ENCODE results near the gene SNAPC5.
A peak's percentile ranks its signal among the peaks of the same experiment; 100 is the strongest.
"Not testable (repeated sequence)": the region's sequence is repeated elsewhere in the genome, so short reads cannot be mapped to it uniquely, and the experiment has no call there.

SNAPC5 gene

DNA sequence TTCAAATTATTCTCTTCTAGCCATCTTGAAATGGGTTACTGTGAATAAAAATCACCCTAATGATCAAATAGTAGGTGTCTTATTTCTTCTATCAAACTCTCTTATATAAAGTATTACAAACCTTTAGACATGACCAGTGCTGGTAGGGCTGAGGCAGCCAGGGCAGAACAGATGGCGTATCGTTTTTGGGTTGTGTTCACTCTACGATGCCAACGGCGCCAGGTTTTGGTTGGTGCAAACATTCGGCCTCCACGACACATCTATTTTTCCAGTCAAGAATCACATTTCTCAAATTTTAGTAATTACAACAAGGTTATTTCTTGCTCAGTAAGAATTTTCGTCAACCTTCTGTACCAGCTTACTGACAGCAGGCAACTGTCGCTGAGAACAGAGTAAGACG is 4.9 kb upstream of the SNAPC5 start:
- H3K4me3 ChIP-seq (ENCODE audit: low read length) = peak overlapping the region; percentile 94
- peak overlapping the region; percentile 92; the same call in 1 of the 2 replicates for H3K9ac ChIP-seq (ENCODE audit: low read length)
- peaks cover 25% of the 10 kb centered on the region for H3K4me1 ChIP-seq (ENCODE audit: low read length)
- H3K9me2 ChIP-seq (replicated peaks; ENCODE audit: insufficient read depth, low read length) = no peaks in the 10 kb centered on the region
- H3K4me2 ChIP-seq (ENCODE audit: low read depth, low read length) = peak overlapping the region; percentile 79
- peaks cover 16% of the 10 kb centered on the region for H4K20me1 ChIP-seq (ENCODE audit: insufficient read depth, low read length)
- peaks cover 27% of the 10 kb centered on the region; the same call in 1 of the 2 replicates for H3K36me3 ChIP-seq (replicated peaks; ENCODE audit: insufficient read depth, low read length)
- H3K27ac ChIP-seq (ENCODE audit: low read length) = no peak overlapping the region; the same call in 1 of the 2 replicates
- DNase-seq = no peak
- TF ChIP-seq EZH2 (optimal IDR thresholded peaks at IDR 0.05; ENCODE audit: low read depth, low read length) (no peak), EZH2phosphoT487 (IDR thresholded peaks at IDR 0.05; ENCODE audit: low read length) (no peak)
- TF ChIP-seq, protein P1, sequence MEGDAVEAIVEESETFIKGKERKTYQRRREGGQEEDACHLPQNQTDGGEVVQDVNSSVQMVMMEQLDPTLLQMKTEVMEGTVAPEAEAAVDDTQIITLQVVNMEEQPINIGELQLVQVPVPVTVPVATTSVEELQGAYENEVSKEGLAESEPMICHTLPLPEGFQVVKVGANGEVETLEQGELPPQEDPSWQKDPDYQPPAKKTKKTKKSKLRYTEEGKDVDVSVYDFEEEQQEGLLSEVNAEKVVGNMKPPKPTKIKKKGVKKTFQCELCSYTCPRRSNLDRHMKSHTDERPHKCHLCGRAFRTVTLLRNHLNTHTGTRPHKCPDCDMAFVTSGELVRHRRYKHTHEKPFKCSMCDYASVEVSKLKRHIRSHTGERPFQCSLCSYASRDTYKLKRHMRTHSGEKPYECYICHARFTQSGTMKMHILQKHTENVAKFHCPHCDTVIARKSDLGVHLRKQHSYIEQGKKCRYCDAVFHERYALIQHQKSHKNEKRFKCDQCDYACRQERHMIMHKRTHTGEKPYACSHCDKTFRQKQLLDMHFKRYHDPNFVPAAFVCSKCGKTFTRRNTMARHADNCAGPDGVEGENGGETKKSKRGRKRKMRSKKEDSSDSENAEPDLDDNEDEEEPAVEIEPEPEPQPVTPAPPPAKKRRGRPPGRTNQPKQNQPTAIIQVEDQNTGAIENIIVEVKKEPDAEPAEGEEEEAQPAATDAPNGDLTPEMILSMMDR (IDR thresholded peaks at IDR 0.05; ENCODE audit: low read length) = no peak
- peaks cover 72% of the 10 kb centered on the region for H3F3A ChIP-seq (ENCODE audit: insufficient read depth, low read length)
- peaks cover 70% of the 10 kb centered on the region for H3K79me2 ChIP-seq (ENCODE audit: low read length)
- H2AFZ ChIP-seq (ENCODE audit: low read length) = no peak overlapping the region
- H3K27me3 ChIP-seq (replicated peaks; ENCODE audit: insufficient read depth, low read length) = no peaks in the 10 kb centered on the region
- no peaks in the 10 kb centered on the region for H3K9me3 ChIP-seq (replicated peaks; ENCODE audit: insufficient read depth, low read length)

DNA sequence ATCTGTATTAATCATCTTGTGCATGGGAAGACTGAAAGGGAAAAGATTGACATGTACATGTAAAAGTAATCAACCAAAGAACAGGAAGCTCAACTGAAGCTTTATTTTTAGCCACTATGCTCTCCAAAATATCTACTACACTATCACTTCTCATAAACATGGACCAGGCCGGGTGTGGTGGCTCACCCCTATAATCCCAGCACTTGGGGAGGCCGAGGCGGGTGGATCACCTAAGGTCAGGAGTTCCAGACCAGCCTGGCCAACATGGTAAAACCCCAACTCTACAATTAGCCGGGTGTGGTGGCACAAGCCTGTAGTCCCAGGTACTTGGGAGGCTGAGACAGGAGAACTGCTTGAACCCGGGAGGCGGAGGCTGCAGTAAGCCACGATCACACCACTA is 2.8 kb upstream of the SNAPC5 start:
- Histone ChIP-seq H3K36me3 (replicated peaks; ENCODE audit: insufficient read depth, low read length) (peaks cover 27% of the 10 kb centered on the region; the same call in 1 of the 2 replicates), H3K4me1 (ENCODE audit: low read length) (peaks cover 21% of the 10 kb centered on the region), H3K79me2 (ENCODE audit: low read length) (peaks cover 72% of the 10 kb centered on the region), H4K20me1 (ENCODE audit: insufficient read depth, low read length) (peaks cover 16% of the 10 kb centered on the region), H3F3A (ENCODE audit: insufficient read depth, low read length) (peaks cover 77% of the 10 kb centered on the region)
- not testable (repeated sequence) for H2AFZ ChIP-seq (ENCODE audit: low read length); H3K9me2 ChIP-seq (replicated peaks; ENCODE audit: insufficient read depth, low read length); H3K27ac ChIP-seq (ENCODE audit: low read length); H3K9me3 ChIP-seq (replicated peaks; ENCODE audit: insufficient read depth, low read length); H3K27me3 ChIP-seq (replicated peaks; ENCODE audit: insufficient read depth, low read length); H3K4me3 ChIP-seq (ENCODE audit: low read length); DNase-seq; H3K4me2 ChIP-seq (ENCODE audit: low read depth, low read length); H3K9ac ChIP-seq (ENCODE audit: low read length)

DNA sequence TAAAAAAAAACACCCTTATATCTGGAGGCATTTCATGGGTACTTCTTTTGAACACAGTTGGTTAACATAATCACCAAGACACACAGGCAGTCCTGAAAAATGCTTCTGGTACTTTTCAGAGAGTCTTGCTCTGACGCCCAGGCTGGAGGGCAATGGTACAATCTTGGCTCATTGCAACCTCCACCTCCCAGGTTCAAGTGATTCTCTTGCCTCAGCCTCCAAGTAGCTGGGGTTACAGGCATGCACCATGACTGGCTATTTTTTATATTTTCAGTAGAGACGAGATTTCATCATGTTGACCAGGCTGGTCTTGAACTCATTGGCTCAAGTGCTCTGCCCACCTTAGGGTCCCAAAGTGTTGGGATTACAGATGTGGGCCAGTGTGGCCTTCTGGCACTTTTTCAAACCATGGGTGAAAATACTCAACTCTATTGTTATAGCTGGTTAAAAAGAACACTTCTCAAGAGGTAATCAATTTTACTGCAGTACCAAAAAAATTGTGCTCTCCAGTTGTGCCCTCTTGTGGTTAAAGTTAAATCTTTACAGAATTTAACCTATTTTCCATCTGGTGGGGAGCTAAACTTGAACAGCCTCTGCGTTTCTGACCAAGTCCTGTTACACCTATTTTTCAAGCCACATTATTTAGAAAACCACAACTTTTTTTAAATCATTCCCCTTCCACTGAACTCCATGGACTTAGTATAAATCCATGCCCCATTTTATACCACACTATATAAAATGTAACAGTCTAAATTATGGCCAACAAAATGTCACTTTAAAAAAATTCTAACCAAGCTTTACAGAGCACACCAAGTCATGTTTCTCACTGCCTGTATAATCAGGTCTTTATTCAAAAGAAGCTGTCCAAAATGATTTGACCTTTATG is 1.2 kb upstream of the SNAPC5 start:
- no peak for TF ChIP-seq EZH2 (optimal IDR thresholded peaks at IDR 0.05; ENCODE audit: low read depth, low read length)
- TF ChIP-seq, protein P1 (IDR thresholded peaks at IDR 0.05; ENCODE audit: low read length) = peak; percentile 36
- Histone ChIP-seq H3F3A (ENCODE audit: insufficient read depth, low read length) (peaks cover 70% of the 10 kb centered on the region), H2AFZ (ENCODE audit: low read length) (no peak overlapping the region), H3K27me3 (replicated peaks; ENCODE audit: insufficient read depth, low read length) (no peaks in the 10 kb centered on the region), H3K4me3 (ENCODE audit: low read length) (no peak overlapping the region), H3K4me2 (ENCODE audit: low read depth, low read length) (no peak overlapping the region), H3K4me1 (ENCODE audit: low read length) (peaks cover 21% of the 10 kb centered on the region), H3K27ac (ENCODE audit: low read length) (peak overlapping the region; percentile 87), H3K36me3 (replicated peaks; ENCODE audit: insufficient read depth, low read length) (peaks cover 27% of the 10 kb centered on the region; the same call in 1 of the 2 replicates), H3K79me2 (ENCODE audit: low read length) (peaks cover 75% of the 10 kb centered on the region), H3K9ac (ENCODE audit: low read length) (no peak overlapping the region), H3K9me2 (replicated peaks; ENCODE audit: insufficient read depth, low read length) (no peaks in the 10 kb centered on the region), H3K9me3 (replicated peaks; ENCODE audit: insufficient read depth, low read length) (no peaks in the 10 kb centered on the region), H4K20me1 (ENCODE audit: insufficient read depth, low read length) (peaks cover 16% of the 10 kb centered on the region)
- peak; percentile 53 for DNase-seq

All from MM.1S (cell line).